ENCODE measurements around the gene MMRN2. TPM values are rescaled to one million over a fixed set of nuclear protein-coding genes. Genes with fewer than 3 reads are reported as not detected.
A peak's percentile ranks its signal among the peaks of the same experiment; 100 is the strongest.

MMRN2 gene
- total RNA-seq, 2 donors from 2014 or later = 16.8 to 17.4 TPM

DNA sequence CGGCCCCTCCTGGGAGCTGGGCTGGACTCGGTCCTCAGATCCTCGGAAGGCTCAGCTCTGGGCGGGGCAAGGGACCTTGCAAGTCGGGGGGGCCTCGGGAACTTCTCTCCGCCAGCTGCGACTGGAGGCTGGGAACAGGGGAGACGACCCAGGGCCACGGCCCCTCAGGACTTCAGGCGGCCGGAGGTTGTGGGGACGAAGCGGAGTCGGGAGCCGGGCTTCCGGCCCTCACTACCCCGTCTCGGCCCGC is 13.5 kb upstream of the MMRN2 start:
- H3K4me1 ChIP-seq = peaks cover 55% of the 10 kb centered on the region
- H3K4me3 ChIP-seq = peak overlapping the region; percentile 4 to 71
- H3K27me3 ChIP-seq = no peaks in the 10 kb centered on the region
- 4% methylated on average over 20 of the region's 20 CpGs; no CpG with 5 or more reads in 1 of the 2 donors for WGBS, 2 donors
- H3K9me3 ChIP-seq = no peaks in the 10 kb centered on the region
- H3K36me3 ChIP-seq (replicated peaks in 1 of 2; ENCODE audit: insufficient read depth in 1 of 2, low read depth in 2 of 2) = no peaks in the 10 kb centered on the region
- peak; percentile 29 for ATAC-seq
- H3K27ac ChIP-seq = peak overlapping the region; percentile 88 to 99 (median 93)
- no peak for DNase-seq
- intact Hi-C loops (cut with DNase I) = no loop called here
- TF ChIP-seq, protein P1, sequence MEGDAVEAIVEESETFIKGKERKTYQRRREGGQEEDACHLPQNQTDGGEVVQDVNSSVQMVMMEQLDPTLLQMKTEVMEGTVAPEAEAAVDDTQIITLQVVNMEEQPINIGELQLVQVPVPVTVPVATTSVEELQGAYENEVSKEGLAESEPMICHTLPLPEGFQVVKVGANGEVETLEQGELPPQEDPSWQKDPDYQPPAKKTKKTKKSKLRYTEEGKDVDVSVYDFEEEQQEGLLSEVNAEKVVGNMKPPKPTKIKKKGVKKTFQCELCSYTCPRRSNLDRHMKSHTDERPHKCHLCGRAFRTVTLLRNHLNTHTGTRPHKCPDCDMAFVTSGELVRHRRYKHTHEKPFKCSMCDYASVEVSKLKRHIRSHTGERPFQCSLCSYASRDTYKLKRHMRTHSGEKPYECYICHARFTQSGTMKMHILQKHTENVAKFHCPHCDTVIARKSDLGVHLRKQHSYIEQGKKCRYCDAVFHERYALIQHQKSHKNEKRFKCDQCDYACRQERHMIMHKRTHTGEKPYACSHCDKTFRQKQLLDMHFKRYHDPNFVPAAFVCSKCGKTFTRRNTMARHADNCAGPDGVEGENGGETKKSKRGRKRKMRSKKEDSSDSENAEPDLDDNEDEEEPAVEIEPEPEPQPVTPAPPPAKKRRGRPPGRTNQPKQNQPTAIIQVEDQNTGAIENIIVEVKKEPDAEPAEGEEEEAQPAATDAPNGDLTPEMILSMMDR (IDR thresholded peaks at IDR 0.05) = no peak
- TF ChIP-seq POLR2A (IDR thresholded peaks at IDR 0.05) = peak; percentile 95 to 97 (median 97)

DNA sequence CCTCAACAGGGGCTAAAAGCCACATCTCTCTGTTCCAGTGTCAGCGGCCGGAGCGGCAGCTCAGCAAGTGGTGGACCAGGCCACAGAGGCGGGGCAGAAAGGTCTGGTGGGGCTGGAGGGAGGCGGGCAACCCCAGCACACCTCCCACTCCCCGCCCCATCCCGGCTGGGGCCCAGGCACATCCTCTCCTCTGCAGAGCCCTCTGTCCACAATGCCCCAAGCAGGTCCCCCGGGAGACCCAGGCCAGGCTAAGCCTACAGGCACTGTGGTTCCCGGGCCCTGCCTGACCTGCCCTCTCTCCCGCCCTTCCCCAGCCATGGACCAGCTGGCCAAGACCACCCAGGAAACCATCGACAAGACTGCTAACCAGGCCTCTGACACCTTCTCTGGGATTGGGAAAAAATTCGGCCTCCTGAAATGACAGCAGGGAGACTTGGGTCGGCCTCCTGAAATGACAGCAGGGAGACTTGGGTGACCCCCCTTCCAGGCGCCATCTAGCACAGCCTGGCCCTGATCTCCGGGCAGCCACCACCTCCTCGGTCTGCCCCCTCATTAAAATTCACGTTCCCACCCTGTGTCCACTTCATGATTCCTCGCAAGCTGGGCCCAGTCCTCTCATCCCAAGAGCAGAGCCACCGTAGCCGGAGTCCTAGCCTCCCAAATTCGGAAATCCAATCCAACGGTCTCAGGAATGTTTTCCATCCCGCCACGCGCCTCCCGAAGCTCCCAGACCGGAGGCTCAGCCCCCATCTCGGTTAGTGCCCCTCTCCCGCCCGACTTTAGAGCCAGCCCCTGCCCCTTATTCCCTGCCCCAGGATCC is 13.0 kb upstream of the MMRN2 start:
- DNase-seq = peak; percentile 55 to 75 (median 70)
- Histone ChIP-seq H3K36me3 (replicated peaks in 1 of 2; ENCODE audit: insufficient read depth in 1 of 2, low read depth in 2 of 2) (no peaks in the 10 kb centered on the region), H3K4me3 (peak overlapping the region; percentile 4 to 71), H3K4me1 (peaks cover 56% of the 10 kb centered on the region), H3K27me3 (no peaks in the 10 kb centered on the region), H3K27ac (peak overlapping the region; percentile 88 to 99 (median 93)), H3K9me3 (no peaks in the 10 kb centered on the region)
- ATAC-seq = peak; percentile 12
- intact Hi-C loops (cut with DNase I) = no loop called here
- 13 to 29% methylated on average over 21 to 30 of the region's 30 CpGs for WGBS, 2 donors
- TF ChIP-seq POLR2A (IDR thresholded peaks at IDR 0.05) = peak in 2 of 3 donors; percentile 0 to 18
- TF ChIP-seq, protein P1 (IDR thresholded peaks at IDR 0.05) = no peak

DNA sequence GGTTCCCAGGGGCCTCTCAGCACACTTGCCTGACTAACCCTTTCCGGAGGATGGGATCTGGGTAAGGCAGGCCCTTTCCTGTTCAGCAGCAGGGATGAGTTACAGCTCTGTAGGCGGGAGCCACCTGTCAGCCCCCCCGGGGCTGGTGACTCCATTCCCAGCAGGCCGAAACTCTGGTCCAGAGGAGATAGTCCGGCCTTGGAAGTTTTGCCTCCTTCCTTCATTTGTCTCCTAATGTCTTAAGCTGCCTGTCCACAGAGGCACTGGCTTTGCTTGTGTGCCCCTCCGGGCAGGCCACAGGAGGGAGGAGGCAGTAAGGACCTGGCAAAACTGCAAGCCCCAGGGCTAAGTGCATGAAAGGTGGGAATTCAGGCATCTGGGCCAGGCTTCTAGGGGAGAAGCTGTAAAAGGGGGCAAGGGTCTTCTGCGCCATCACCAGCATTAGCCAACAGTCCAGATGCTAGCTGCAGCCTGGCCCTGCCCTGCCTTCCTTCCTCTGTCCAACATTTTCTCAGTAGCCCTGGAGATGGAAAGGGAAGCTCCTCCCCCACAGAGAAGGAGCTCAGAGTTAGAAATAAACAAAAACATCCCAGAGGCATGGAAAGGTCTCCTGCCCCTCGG is 12.1 kb upstream of the MMRN2 start:
- DNase-seq (no peak), ATAC-seq (no peak)
- intact Hi-C loops (cut with DNase I) = no loop called here
- Histone ChIP-seq H3K4me3 (no peak overlapping the region), H3K4me1 (peaks cover 56% of the 10 kb centered on the region), H3K36me3 (replicated peaks in 1 of 2; ENCODE audit: insufficient read depth in 1 of 2, low read depth in 2 of 2) (no peaks in the 10 kb centered on the region), H3K9me3 (no peaks in the 10 kb centered on the region), H3K27me3 (no peaks in the 10 kb centered on the region), H3K27ac (peak overlapping the region; percentile 12 to 99 (median 93))
- TF ChIP-seq, protein P1 (IDR thresholded peaks at IDR 0.05) = no peak
- no peak for TF ChIP-seq POLR2A (IDR thresholded peaks at IDR 0.05)
- WGBS, 2 donors = 76 to 92% methylated on average over 2 to 8 of the region's 8 CpGs

DNA sequence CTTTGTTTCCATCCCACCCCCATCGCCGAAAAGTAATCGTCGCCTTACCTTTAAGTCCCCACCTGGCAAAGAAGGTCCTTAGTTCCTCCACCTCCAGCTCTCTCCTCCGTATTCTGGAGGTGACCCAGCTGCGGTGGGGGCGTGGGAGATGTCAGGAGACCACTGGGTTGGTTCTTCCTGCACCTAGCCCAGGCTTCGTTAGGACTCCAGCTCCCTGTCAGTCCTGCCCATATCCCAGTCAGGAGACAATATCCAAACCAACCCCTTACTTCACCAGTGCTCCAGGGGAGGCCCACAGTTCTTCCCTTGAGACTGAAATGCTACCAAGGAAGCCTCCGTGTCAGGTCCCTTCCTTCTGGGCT is 11.6 kb upstream of the MMRN2 start:
- Histone ChIP-seq H3K36me3 (replicated peaks in 1 of 2; ENCODE audit: insufficient read depth in 1 of 2, low read depth in 2 of 2) (no peaks in the 10 kb centered on the region), H3K9me3 (no peaks in the 10 kb centered on the region), H3K27ac (peak overlapping the region in 3 of 4 donors; percentile 91 to 99 (median 95)), H3K4me1 (peaks cover 56% of the 10 kb centered on the region), H3K27me3 (no peaks in the 10 kb centered on the region), H3K4me3 (no peak overlapping the region)
- DNase-seq (no peak), ATAC-seq (no peak)
- TF ChIP-seq, protein P1 (IDR thresholded peaks at IDR 0.05) = no peak
- TF ChIP-seq POLR2A (IDR thresholded peaks at IDR 0.05) = no peak
- intact Hi-C loops (cut with DNase I) = no loop called here
- 53 to 59% methylated on average over 9 of the region's 9 CpGs for WGBS, 2 donors

Data from body of pancreas (tissue), 4 donors.